Tracheal epithelial cell (primary cell): Measurements from ENCODE around the gene G3BP2. TPM values are rescaled to one million over a fixed set of nuclear protein-coding genes. Genes with fewer than 3 reads are reported as not detected.

ENCODE experiments used
- total RNA-seq: library from RNA; depleted of rRNA; stranded (reverse); fragments of >200 nt; gene quantifications from 2 replicates; pipeline ENCODE4 v1.2.1, GENCODE V29; 2014

G3BP2 gene
- total RNA-seq, result 175 and 190 TPM in 2 replicates

GRCh38 chr4:75673027-75673958 is at the start of gene G3BP2:
Gene G3BP2 (minus strand): TSS chr4:75673411. CDS start chr4:75662025, 11,386 bp downstream.

GRCh38 chr4:75630174-75630936 is 42.9 kb downstream of the G3BP2 start, which contains the start of gene CDKL2:
Gene CDKL2 (minus strand): TSS chr4:75630528. CDS start chr4:75625988, 4,540 bp downstream.

Other genes with a start within 250 kb of the G3BP2 start
- 14.5 and 25.3 TPM in 2 replicates for gene RCHY1, start 159.0 kb downstream of the G3BP2 start, total RNA-seq
- 8.2 and 12.6 TPM in 2 replicates for gene THAP6, start 158.9 kb downstream of the G3BP2 start, total RNA-seq
- 0.96 TPM in 1 of 2 replicates, not detected in the other for gene ODAPH, start 117.3 kb downstream of the G3BP2 start, total RNA-seq
- gene CDKL2, start 42.9 kb downstream of the G3BP2 start, total RNA-seq, result 1.1 and 3.6 TPM in 2 replicates
- 80.0 and 117 TPM in 2 replicates for gene USO1, start 51.2 kb upstream of the G3BP2 start, total RNA-seq
- 0.24 TPM in 1 of 2 replicates, not detected in the other for gene PPEF2, start 229.0 kb upstream of the G3BP2 start, total RNA-seq